HS-5 (cell line): ENCODE results near the gene B4GALNT3.
A peak's percentile ranks its signal among the peaks of the same experiment; 100 is the strongest.

Experiments
- DNase-seq: peaks from one replicate; pipeline ENCODE4 v3.0.0-alpha.2; 2012; ENCODE audit warnings: low read depth

B4GALNT3 gene

GRCh38 chr12:509500-509899 is 49.8 kb downstream of the B4GALNT3 start:
- DNase-seq, result no peak

DNA sequence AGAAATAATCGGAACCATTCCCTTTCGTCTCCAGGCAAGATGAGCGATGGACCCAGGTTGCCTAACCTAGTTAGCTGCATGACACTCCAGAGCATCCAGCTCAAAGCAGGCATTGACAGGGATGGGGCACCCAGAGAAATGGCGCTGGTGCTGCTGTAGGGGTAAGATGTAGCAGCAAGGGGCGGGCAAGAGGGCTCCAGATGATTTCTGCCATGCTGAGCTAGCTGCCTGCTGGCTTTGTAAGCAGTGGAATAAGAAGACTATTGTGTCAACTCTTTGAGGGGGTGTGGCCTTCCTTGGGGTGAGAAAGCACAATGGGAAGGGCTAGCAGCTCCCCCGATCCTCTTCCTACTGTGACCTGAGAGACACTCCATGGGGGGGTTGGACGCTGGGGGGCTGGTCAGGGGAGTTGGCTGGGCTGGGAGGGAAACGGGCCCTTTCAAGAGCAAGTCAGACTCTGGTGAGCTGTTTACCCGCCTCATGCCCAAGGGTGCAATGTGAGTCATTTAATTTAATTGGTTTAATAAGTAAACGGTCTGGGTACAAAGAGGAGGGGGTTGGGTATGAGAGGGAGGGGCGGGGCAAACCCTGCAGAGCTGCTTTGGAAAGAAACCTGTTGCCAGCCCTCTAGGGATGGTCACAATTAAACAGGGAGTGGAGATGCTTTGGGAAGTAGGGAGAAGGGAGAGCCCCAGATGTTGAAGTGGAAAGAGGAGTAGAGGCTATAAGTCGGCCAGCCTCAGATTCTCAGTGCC is 50.5 kb downstream of the B4GALNT3 start:
- DNase-seq, result no peak

GRCh38 chr12:512933-513332 is 53.2 kb downstream of the B4GALNT3 start:
- no peak for DNase-seq

DNA sequence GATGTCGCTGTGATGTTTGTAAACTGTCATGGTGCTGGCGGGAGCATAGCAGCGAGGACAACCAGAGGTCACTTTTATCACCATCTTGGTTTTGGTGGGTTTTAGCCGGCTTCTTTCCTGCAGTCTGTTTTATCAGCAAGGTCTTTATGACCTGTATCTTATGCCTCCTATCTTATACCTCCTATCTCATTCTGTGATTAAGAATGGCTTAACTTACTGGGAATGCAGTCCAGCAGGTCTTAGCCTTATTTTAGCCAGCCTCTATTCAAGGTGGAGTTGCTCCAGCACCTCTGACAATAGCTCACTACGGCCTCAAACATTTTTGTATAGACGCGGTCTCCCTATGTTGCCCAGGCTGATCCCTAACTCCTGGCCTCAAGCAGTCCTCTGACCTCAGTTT is 53.7 kb downstream of the B4GALNT3 start:
- no peak for DNase-seq

GRCh38 chr12:517538-517937 is 57.8 kb downstream of the B4GALNT3 start:
- DNase-seq, result no peak

- DNase-seq, result no peak
These were observed 60.4 kb downstream of the B4GALNT3 start for GRCh38 chr12:520119-520518.

- DNase-seq, result no peak
These were observed 63.1 kb downstream of the B4GALNT3 start for GRCh38 chr12:522692-523378.

GRCh38 chr12:524167-524951 is 64.6 kb downstream of the B4GALNT3 start:
- no peak for DNase-seq

DNA sequence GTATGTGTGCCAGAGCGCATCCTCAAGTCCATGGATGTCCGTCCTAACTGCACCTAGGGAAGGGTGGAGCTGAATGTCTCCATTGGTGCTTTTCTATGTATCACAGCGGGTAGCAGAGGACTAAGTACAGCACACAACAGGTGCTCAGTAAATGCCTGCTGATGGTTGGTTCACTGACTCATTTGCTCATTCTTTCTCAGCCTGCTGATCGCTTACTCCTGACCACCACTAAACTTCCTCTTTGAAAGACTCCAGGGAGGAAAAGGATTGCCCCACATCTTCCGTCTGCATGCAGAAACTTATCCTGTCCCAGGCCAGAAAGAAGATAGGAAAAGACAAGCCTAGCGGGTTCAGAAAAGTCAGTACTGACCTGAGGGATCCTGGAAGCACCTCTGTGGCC is 66.3 kb downstream of the B4GALNT3 start:
- no peak for DNase-seq

DNA sequence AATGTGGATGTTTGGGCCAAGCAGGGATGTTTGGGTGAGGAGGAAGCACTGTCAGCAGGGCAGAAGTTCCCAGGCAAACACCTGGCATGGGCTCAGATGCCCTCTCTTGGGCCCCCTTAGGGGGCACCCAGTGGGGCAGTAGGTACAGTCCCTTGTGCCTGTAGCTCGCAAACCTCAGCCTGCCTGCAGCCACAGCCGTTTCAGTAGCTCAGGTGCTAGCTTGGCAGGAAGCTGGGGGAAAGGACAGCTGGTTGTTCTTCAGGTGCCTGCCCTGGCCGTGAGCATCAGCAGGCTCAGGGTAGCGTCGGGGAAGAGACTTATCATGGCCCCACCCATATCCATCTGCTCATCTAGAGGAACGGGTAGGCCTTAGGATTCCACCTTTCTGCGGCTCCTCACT is 67.5 kb downstream of the B4GALNT3 start:
- DNase-seq, result no peak

- no peak for DNase-seq
These were observed 68.0 kb downstream of the B4GALNT3 start for GRCh38 chr12:527729-528128.

DNA sequence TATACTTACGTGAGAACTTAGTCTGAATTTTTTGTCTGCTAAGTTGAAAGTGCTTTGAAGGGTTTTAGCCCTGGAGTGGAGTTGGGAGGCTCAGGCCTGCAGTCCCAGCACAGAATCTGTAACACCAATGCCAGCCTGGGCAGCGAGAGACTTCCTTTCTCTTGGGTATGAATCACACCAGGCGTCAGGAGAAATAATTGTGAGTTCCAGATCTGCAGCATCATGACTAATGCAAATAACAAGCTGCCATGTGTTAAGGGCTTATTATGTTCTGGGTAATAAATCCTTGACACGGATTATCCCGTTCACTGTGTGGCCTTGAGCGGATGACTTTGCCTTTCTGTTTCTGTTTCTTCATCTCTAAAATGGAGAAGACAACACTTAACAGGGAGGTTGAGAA is 70.6 kb downstream of the B4GALNT3 start:
- no peak for DNase-seq

DNA sequence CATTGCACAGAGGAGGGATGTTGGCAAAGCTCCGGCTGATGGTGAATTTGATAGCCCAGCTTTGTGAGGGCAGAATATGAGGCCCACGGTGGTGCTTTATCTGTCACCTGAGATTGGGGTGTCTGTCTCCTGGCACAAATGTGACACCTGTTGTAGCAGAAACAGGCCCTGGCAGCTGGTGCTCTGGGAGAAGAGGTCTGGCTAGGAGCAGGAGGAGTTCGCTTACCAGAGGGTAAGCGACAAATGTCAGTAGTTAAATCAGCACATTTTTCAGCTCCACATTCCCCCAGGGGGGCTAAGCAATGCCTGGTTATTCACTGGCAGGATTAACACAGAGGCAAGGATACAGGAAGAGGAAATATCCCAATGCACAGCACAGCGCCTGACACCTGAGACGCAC is 71.1 kb downstream of the B4GALNT3 start:
- DNase-seq, result no peak

GRCh38 chr12:531951-532585 is 72.3 kb downstream of the B4GALNT3 start:
- DNase-seq, result no peak

GRCh38 chr12:532908-533565 is 73.3 kb downstream of the B4GALNT3 start:
- peak; percentile 86 for DNase-seq

GRCh38 chr12:533718-534117 is 74.0 kb downstream of the B4GALNT3 start:
- DNase-seq, result no peak

DNA sequence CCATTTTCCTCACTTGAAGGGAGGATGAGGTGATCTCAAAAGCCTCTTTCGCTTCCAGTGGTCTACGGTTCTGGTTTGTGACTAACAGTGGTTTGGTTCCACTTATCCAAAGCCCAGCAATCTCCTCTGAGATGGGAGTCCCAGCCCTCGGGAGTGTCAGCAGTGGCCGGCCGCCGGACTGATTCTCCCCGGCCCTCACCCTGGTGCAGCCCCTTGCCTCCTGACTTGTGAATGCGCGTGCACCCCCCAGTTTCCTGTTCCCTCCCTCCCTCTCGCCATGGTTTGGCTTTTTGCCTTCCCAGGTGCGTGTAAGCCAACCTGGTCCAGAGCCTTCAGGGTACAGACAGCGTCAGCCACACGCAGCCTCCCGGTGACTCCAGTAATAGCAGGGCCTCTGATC is 74.5 kb downstream of the B4GALNT3 start:
- DNase-seq, result no peak

DNA sequence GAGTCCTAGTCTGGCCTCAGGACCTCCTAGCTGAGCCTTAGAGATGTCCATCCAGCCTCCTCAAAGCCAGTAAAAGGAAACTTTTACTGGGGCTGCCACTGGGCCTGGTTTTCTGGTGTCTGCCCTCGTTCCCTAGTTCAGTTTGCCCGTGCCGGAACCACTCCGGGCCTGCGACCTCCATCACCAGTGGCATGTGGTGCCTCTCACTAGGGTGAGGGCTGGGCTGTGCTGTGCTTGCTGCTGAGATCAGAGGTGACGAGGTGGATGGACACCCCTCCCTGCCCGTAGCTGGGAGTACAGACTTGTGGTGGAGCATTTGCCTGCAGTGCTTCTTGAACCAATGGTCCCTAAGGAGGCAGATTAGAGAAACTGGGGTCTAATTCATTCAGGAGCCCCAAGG is 75.7 kb downstream of the B4GALNT3 start:
- no peak for DNase-seq

- DNase-seq, result no peak
These were observed 77.1 kb downstream of the B4GALNT3 start for GRCh38 chr12:536751-537245.

- DNase-seq, result no peak
These were observed 78.0 kb downstream of the B4GALNT3 start for GRCh38 chr12:537772-538171.

GRCh38 chr12:538731-539539 is 79.2 kb downstream of the B4GALNT3 start:
- no peak for DNase-seq
